Activated T-cell treated with anti-CD3 and anti-CD28 coated beads, Interleukin-2, amount 50 U/mL, for 1 hour (primary cell): ENCODE results near the gene DZIP1L.
A peak's percentile ranks its signal among the peaks of the same experiment; 100 is the strongest.
"Not testable (repeated sequence)": the region's sequence is repeated elsewhere in the genome, so short reads cannot be mapped to it uniquely, and the experiment has no call there.

Source experiments
- DNase-seq: peaks from one replicate; pipeline ENCODE4 v3.0.0-alpha.2; 2020

Gene DZIP1L

DNA sequence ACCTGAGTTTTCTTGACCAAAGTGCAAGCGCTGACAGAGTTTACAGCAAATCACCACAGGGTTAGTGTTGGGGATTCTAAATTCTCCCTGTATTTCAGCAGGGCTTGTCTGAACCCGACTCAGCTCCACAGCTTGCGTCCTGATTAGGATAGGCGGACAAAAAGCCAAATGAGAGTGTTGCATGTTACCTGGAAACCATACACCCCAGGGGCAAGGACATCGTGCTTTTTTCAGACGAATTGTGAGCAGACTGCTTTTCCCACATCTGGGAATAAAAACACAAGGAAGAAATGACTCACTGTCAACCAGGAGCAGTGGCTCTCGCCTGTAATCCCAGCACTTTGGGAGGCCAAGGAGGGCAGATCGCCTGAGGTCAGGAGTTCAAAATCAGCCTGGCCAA lies 3.0 kb downstream of the DZIP1L start:
- DNase-seq = no peak

DNA sequence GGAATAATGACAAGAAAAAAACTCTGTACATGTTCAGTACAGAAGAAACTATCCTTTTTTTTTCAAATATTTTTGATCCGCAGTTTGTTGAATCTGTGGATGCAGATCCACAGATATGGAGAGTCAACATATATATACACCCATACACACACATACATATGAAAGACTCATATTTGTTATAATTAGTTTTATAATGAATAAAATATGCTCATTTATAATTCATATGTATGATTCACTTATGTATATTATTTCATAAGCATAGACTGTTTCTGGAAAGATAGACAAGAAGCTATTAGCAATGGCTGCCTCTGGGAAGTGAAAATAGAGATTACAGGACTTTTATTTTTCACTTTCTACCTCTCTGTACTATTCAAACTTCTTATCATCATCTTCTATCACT lies 9.8 kb downstream of the DZIP1L start:
- DNase-seq = no peak

DNA sequence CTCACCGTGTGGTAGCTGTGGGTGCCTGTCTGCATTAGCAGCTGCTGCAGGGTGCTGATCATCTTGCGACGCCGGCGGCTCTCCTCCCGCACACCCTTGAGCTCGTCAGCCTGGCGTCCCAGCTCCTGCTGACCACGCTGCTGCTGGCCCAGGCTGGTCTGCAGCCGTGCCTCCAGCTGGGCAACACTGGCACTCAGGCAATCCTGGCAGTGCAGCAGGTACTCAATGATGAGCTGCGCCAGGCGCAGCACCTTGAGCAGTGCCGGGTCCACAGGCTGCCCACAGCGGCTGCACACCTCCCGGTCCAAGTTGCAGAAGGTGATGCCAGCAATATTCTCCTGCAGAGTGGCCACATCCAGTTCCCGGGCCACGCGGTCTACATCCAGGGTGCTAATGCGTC lies 11.9 kb downstream of the DZIP1L start:
- DNase-seq = no peak

DNA sequence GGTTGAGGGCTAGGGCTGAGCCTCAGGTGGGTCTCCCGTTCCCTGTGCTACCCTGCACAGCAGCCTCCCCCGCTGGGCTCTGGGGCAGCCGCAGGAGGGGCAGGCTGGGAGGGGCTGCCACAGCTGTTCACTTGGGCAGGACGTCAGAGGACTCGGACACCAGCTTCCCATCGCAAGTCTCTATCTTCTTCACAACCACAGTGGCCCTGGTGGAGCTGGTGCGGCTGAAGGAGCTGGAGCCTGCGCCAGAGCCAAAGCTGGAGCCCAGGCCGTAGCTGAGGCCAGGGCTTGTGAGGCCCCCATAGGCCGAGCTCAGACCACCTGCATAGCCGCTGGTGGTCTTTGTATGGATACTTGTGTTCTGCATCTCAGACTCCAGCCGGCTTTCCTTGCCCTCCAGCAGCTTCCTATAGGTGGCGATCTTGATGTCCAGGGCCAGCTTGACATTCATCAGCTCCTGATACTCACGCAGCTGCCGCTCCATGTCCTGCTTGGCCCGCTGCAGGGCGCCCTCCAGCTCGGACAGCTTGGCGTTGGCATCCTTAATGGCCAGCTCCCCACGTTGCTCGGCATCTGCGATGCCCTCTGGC lies 14.0 kb downstream of the DZIP1L start:
- not testable (repeated sequence) for DNase-seq

DNA sequence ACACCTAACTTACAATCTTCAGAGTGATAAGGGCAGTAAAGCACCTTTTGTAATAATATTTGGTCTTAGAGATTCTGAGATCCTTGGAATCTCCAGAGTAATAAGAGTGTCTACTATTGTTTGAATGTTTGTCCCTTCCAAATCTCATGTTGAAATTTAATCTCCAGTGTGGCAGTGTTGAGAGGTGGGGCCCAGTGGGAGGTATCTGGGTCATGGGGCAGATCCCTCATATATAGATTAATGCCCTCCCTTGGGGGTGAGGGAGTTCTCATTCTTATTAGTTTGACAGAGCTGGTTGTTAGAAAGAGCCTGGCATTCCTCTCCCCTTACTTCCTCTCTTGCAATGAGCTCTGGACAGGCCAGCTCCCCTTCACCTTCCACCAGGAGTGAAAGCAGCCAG lies 16.0 kb downstream of the DZIP1L start:
- no peak for DNase-seq

DNA sequence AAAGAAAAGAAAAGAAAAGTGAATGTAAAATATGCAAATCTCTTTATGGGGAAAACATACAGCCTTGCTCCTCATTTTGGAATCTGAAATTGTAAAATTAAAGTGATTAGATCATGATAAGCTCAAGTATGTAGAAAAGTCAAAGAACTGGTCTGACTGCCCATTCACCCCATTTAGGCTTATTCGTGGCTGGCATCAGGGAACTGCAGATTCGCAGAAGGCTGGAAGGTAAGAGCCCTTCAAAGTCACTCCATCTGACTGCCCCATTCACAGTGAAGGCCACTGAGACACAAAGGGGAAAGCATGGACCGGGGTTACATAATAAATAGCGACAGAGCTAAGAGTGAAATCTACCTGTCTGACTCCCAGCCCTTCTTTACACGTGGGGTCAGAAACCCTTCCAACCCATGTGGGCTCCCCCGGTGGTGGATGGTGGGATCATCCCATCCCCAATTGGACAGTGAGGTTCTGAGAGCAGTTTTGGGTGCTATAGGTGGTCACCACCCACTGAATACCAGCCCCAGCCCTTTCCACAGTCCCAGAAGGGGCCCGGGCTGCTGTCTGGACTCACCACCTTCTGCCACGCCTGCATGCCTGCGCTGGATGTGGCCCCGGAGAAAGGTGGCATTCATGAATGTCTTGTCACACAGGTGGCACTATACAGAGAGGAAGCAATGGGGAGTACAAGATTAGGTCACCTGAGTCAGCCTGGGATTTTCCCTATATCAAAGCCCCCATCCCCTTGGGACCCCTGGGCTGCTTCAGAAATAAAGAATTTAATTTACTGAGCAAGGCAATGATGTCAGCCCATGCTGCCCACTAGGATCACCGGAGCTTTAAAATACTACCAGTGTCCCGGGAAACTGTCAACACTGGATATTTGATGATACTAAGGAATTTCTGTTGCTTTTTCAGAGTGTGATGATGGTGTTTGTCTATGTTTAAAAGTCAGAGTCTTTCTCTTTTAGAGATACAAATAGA lies 17.9 kb downstream of the DZIP1L start:
- DNase-seq = no peak

DNA sequence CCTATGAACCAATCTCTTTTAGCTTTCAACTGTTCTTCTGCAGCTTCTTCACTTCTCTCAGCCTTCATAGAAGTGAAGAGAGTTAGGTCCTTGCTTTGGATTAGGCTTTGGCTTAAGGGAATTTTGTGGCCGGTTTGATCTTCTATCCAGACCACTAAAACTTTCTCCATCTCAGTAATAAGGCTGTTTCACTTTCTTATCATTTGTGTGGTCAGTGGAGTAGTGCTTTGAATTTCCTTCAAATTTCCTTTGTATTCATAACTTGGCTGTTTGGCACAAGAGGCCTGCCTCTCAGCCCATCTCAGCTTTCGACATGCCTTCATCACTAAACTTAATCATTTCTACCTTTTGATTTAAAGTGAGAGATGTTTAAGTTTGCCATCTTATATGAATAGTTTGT lies 21.7 kb downstream of the DZIP1L start:
- DNase-seq = no peak

DNA sequence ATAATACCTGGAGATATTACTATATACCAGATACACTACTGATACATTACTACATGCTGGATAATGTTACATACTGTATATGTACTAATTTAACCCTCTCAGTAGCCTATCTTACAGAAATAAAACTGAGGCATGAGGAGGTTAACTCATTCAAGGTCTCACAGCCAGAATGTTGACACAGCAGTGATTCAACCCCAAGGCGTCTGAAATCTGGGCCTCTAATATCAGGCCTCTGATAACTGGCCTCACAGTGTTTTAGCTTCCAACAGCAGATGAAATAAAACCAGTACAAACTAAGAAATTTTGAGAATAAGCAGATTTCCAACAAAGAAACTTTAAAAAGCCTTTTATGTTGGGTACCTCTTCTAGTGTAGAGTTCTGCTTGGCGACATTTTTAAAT lies 23.4 kb downstream of the DZIP1L start:
- DNase-seq = no peak

DNA sequence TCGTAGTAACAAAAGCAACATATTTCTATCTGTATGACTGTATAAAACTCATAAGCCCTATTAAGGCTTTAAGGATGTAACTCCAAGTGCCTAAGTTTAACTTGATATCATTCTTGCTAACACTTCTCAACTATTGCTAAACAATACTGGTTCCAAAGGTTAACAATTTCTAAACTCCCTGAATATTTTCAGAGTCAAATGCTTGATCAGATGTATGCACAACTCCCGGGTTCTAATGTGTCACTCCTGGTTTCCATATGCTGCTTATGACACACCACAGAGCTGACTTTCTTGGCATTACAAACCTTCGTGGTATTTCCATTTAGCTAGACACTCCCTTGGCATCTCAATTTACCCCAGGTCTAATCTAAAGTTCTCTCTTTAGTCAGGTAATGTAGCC lies 26.3 kb downstream of the DZIP1L start:
- DNase-seq = no peak

DNA sequence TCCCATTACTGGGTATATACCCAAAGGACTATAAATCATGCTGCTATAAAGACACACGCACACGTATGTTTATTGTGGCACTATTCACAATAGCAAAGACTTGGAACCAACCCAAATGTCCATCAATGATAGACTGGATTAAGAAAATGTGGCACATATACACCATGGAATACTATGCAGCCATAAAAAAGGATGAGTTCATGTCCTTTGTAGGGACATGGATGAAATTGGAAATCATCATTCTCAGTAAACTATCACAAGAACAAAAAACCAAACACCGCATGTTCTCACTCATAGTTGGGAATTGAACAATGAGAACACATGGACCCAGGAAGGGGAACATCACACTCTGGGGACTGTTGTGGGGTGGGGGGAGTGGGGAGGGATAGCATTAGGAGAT lies 29.7 kb downstream of the DZIP1L start:
- DNase-seq = not testable (repeated sequence)

DNA sequence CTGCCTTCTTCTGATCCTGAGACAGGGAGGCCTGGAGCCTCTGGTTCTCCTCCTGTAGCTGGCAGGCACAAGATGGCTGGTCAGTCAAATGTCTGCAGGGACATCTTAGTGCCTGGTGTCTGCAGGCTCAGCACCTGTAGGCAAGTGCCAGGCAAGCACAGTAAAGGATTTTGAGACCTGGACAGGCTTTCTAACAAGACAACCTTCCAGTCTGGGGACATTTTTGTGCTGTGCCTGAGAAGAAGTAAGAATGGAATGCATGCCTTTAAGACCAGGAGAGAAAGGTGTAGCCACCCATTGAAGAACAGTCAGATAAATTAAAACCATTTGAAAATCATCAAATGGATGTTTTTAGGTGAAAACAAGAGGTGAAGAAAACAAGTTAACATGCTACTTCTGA lies 31.2 kb downstream of the DZIP1L start:
- DNase-seq = no peak

DNA sequence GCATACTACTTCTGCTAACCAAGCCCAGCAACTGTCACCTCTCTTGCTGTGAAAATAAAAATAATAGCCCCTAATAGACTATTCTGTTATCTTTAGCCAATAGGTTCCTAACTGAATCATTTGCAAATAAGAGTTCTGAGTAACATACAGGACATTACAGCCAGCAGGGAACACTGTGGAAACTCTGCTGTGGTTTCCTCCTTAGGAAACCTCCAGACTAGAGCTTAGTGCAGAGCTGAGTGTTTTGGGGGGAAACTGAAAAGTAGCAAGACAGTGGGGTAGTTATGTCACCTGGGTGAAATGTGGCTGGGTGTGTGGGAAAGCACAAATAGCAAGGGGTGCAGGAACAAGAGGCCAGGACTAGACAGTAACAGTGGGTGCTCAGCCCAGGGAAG lies 32.4 kb downstream of the DZIP1L start:
- DNase-seq = no peak

DNA sequence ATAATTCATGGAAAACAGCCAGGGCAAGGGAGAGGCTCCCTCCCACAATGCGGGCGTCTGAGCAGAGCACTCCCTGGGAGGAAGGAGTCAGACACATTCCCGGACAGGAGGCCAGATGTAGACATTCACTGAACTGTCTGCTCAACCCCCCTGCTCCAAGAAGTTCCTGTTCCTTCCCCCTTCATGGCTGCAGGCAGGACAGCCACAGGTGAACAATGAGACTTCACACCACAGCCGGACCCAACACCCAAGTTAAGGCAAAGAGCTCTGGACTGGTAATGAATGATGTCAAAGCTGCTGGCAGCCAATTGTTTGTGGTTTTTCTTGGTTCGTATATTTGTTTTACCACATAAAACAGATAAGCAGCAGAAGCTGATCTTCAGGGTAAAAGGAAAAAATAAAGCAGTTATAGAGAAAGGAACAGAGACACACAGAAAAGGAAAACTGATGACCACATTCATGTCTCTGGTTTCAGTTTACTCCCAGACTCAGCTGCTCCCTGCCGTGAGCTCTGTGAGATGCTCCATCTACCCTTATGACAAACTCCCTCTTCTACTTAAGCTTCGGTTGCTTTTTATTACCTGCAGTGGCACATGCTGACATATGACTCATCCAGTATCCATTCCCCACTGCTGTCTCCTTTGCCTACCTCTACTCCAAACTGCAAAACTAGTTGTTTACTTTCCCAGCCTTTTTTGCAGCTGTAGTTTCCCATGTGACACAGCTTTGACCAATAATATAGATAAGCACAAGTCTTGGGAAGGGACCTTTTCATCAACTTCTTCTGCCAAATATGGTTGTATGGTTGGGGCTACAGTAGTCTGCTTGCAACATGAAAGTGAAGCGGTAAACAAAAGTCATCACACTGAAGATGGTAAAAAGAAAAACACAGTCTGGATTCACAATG lies 33.1 kb downstream of the DZIP1L start:
- DNase-seq = no peak

DNA sequence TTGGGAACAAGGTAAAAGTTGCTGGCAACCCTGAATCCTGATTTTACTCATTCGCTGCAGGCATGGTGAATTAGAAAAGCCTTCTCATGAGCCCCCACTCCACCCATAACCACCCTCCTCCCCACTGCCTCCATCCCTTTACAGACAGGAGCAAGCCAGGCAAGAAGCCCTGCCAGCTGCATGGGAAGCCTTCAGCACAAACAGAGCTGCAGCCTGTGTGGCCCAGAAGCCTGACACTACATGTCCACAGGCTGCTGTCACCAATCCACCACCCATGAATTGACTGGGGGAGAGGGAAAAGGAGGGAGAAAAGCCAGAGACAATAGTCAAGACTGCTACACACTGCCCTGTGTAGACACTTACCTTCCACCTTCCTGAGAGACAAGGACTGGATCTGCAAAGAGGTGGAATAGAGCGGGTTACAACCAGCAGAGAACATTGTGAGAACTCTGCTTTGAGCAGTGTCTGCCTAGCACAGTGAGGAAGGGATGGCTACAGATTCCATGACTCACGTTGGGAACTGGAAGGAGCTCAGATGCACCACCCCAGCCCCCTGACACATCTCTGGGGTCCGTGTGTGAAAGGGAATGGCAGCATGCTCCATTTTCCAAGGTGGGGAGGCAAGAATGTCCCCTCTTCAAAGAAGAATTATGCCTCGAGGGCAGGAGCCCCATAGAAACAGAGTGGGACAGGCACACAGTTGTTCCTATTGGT lies 33.9 kb downstream of the DZIP1L start:
- no peak for DNase-seq

DNA sequence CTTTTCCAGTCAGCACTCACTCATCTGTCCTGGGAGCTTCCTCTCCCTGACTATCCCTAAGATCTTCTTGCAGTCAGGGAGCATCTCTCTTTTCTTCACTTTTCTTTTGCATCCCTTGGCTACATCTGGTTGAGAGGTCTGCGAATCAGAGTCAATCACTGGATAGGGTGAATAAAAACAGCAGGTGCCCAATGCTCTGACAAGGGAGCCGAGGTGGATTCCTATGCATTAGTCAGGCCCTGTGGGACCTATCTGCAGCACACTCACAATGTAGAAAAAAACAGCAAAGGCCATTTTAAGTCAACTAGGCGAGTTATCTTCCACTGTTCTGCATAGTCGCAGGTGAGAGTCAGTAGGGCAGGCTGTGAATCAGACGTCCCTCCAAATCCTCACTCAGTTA lies 35.5 kb downstream of the DZIP1L start:
- no peak for DNase-seq

DNA sequence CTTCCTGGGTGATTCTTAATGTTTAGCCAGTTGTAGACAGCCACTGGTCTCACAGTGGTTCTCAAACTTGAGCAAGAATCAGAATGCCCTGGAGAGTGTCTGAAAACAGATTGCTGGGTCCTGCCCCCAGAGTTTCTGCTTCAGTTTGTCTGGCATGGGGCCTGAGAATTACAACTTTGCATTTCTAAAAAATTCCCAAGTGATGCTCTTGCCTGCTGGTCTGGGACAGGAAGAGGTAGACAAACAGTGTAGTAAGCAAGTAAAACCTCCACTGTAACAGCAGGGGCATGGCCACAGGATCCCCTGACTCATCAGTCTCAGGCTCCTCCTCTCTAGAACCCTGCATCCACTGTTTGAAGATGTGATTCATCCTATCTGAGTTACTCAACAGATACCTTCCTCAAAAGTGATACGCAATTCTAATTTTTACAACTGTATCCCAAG lies 36.5 kb downstream of the DZIP1L start:
- DNase-seq = no peak

DNA sequence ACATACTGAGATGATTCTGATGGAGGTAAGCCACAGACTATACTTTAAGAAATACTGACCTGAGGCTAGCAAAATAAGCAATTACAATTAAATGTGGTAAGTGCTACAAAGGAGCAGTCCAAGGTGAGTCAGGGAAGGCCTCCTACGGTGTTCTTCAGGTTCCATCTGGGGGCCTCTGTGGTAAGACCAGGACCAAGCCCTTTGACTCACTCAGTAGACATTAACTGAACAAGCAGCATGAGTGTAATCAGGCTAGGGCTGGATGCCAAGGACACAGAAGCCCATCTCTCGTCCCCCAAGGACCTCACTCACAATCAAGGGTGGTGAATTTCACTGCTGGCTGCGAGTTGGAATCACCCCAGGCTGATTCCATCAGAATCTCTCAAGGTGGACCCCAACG lies 37.3 kb downstream of the DZIP1L start:
- no peak for DNase-seq

DNA sequence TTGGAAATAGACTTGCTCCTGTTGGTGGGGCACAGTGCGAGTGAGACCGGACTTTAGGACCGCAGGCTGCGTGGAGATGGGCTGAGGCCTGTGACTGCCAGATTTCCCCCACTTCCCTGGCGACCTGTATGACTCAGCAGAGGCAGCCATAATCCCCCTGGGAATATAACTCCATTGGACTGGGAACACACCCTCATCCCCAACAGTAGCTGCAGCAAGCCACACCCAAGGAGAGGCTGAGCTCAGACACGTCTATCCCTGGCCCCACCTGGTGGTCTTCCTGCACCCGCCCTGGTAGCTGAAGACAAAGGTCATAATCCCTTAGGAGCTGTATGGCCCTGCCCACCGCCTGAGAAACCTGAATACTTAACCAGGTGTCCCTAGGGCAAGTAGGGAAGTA lies 42.6 kb downstream of the DZIP1L start:
- DNase-seq = no peak

DNA sequence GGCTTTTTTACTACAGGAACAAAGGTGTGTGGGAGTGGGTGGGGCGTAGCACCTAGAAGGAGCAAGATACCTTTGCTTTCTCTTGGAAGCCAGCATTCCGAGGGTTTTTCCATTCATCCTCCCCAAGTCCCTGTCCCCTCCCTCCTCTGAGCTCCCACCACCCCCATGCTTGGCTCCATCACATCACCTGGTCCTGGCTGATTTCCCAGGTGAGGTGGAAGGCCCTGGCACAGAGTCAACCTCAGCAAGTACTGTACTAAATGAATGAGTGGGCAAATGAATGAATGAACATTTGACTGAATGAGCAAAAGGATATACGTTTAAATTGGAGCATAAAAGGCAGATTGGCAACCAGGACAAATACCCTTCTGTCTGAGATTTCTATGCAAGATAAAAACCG lies 45.4 kb downstream of the DZIP1L start:
- DNase-seq = no peak

DNA sequence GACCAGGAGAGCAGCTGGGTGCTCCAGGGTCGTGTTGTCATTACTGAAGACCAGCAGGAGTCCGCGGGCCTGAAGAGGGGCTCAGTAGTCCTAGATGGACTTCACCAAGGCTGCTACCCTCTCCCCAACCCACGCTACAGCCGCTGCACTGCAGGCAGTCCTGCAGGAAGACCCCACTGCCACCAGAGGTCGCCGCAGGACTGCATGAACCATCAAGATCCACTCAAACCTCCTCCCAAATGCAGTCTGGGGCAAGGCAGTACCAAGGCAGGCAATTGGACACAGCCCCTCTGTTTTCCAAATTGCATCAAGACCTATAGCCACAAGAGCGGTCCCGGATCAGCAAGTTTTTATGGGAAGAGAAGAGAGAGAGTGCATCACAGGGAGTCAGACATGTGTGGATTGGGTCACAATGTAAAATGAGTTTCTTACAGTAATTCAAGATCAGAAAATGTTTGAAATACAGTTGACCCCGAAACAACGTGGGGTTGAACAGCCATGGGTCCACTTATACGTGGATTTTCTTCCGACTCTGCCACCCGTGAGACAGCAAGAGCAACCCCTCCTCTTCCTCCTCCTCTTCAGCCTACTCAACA lies 46.7 kb downstream of the DZIP1L start:
- DNase-seq = peak; percentile 71

DNA sequence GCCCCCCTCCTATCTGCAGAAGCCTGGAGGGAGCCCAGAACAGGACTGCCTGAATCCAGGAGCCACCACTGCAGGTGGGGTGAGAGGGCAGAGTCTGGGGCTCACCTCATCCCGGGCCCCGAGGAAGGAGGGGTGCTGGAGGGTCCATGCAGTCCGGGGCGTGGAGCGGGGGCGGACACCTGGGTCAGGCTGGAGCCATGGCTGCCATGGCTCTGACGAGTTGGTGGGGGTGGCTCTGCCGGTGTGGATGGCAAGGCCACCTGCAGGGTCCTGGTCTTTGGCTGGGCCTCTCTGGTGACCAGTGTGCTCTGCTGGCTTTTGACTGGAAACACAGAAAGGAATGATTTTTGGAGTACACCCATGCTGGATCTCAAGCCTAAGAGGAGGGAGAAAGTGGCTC lies 47.4 kb downstream of the DZIP1L start:
- no peak for DNase-seq

DNA sequence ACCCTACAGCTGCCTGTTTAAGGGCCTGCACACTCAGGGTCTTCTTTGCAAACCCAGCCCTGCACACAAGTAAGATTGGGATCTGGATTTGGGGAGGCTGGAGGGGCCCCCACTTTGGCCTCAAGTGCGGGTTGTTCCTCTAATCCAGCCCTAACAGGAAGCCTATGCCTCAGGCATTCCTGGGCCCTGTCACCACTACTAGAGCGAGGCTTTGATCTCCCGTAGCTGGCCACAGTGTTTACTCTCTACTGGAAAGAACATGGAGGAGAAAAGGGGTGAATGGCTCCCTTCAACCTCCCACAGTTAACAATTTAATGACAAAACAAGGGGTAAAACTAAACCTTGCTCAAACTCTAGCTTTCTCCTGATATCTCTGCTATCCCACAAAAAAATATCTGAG lies 48.4 kb downstream of the DZIP1L start:
- no peak for DNase-seq
